HEK293 (cell line): ENCODE data around the gene FADS3.
A peak's percentile ranks its signal among the peaks of the same experiment; 100 is the strongest.

Experiments used
- CTCF ChIA-PET: fragments of 350-600 bp; formaldehyde crosslinking; extraction: SDS; loops from one replicate; lab custom pipeline; 2021; ENCODE audit warnings: antibody characterized with exemption; lab: Yijun Ruan, JAX
- POLR2A ChIA-PET: fragments of 300-600 bp; formaldehyde crosslinking; extraction: SDS; loops from one replicate; lab custom pipeline; 2020; ENCODE audit warnings: antibody characterized with exemption, inconsistent platforms; lab: Yijun Ruan, JAX
- H3K27ac ChIP-seq: fragments of 200-500 bp; sonication (Bioruptor generic); 2 replicates; pipeline ENCODE4 v1.5.1; 2014; ENCODE audit warnings: low read depth, low read length, control low read depth, inconsistent platforms; ENCODE audit errors: extremely low read depth
- H3K36me3 ChIP-seq, 2 experiments: fragments of 200-500 bp in 1 of 2; sonication (Bioruptor generic) in 1 of 2; 1 replicate in 1 of 2; 2 replicates in 1 of 2; pipeline ENCODE4 v1.5.1; 2014 to 2017; ENCODE audit warnings: inconsistent platforms in 2 of 2, low read length in 2 of 2; ENCODE audit not compliant: control insufficient read depth in 2 of 2, insufficient read depth in 1 of 2
- H3K4me1 ChIP-seq: fragments of 200-500 bp; sonication (Bioruptor generic); 2 replicates; pipeline ENCODE4 v1.5.1; 2014; ENCODE audit warnings: mild to moderate bottlenecking, low read length, inconsistent platforms; ENCODE audit not compliant: control insufficient read depth, insufficient read depth
- H3K4me3 ChIP-seq: 2 replicates; pipeline ENCODE4 v1.5.1; 2011; ENCODE audit warnings: low read depth, mild to moderate bottlenecking, control low read depth, low read length, moderate library complexity
- H3K9me3 ChIP-seq: fragments of 200-500 bp; sonication (Bioruptor generic); 2 replicates; pipeline ENCODE4 v1.5.1; 2014; ENCODE audit warnings: low read depth, low read length, inconsistent platforms; ENCODE audit not compliant: control insufficient read depth, insufficient read depth
- AEBP2 ChIP-seq: fragments of 450-650 bp; formaldehyde crosslinking; IDR thresholded peaks from 2 replicates; pipeline ENCODE4 v1.5.1; 2016; ENCODE audit warnings: missing biosample characterization, missing genetic modification characterization, borderline replicate concordance
- INSM2 ChIP-seq: fragments of 450-650 bp; formaldehyde crosslinking; IDR thresholded peaks from 2 replicates; pipeline ENCODE4 v1.5.1; 2016; ENCODE audit warnings: missing biosample characterization, missing genetic modification characterization
- KLF1 ChIP-seq: fragments of 450-650 bp; formaldehyde crosslinking; IDR thresholded peaks from 2 replicates; pipeline ENCODE4 v1.5.1; 2016; ENCODE audit warnings: missing biosample characterization, missing genetic modification characterization
- KLF8 ChIP-seq: fragments of 450-650 bp; formaldehyde crosslinking; IDR thresholded peaks from 2 replicates; pipeline ENCODE4 v1.5.1; 2016; ENCODE audit warnings: missing biosample characterization, missing genetic modification characterization
- MZF1 ChIP-seq: fragments of 450-650 bp; formaldehyde crosslinking; IDR thresholded peaks from 2 replicates; pipeline ENCODE4 v1.5.1; 2017; ENCODE audit warnings: missing biosample characterization, missing genetic modification characterization, borderline replicate concordance
- WT1 ChIP-seq: fragments of 450-650 bp; formaldehyde crosslinking; IDR thresholded peaks from 2 replicates; pipeline ENCODE4 v1.5.1; 2016; ENCODE audit warnings: missing biosample characterization, missing genetic modification characterization
- ZNF138 ChIP-seq: fragments of 450-650 bp; formaldehyde crosslinking; IDR thresholded peaks from 2 replicates; pipeline ENCODE4 v1.5.1; 2016; ENCODE audit warnings: missing biosample characterization, missing genetic modification characterization, borderline replicate concordance
- ZNF354C ChIP-seq: fragments of 450-650 bp; formaldehyde crosslinking; IDR thresholded peaks from 2 replicates; pipeline ENCODE4 v1.5.1; 2016; ENCODE audit warnings: missing biosample characterization, missing genetic modification characterization, low read depth, borderline replicate concordance
- ZNF488 ChIP-seq: fragments of 450-650 bp; formaldehyde crosslinking; IDR thresholded peaks from 2 replicates; pipeline ENCODE4 v1.5.1; 2016; ENCODE audit warnings: missing biosample characterization, missing genetic modification characterization
- ZNF510 ChIP-seq: fragments of 450-650 bp; formaldehyde crosslinking; IDR thresholded peaks from 2 replicates; pipeline ENCODE4 v1.5.1; 2018; ENCODE audit warnings: mild to moderate bottlenecking, missing genetic modification characterization, missing biosample characterization; ENCODE audit not compliant: insufficient replicate concordance
- ZNF521 ChIP-seq: fragments of 450-650 bp; formaldehyde crosslinking; IDR thresholded peaks from 2 replicates; pipeline ENCODE4 v1.5.1; 2017; ENCODE audit warnings: missing biosample characterization, mild to moderate bottlenecking, missing genetic modification characterization
- ZNF585B ChIP-seq: fragments of 450-650 bp; formaldehyde crosslinking; IDR thresholded peaks from 2 replicates; pipeline ENCODE4 v1.5.1; 2016; ENCODE audit warnings: missing biosample characterization, missing genetic modification characterization
- ZNF658 ChIP-seq: fragments of 450-650 bp; formaldehyde crosslinking; IDR thresholded peaks from 2 replicates; pipeline ENCODE4; 2016; ENCODE audit warnings: missing biosample characterization, missing genetic modification characterization
- ZNF837 ChIP-seq: fragments of 450-650 bp; formaldehyde crosslinking; IDR thresholded peaks from 2 replicates; pipeline ENCODE4 v1.5.1; 2016; ENCODE audit warnings: missing biosample characterization, missing genetic modification characterization
- TF ChIP-seq, protein P1 (sequence below): fragments of 450-650 bp; IDR thresholded peaks from 2 replicates; pipeline ENCODE4 v1.5.1; 2018; ENCODE audit warnings: missing biosample characterization, mild to moderate bottlenecking, missing genetic modification characterization

FADS3 gene

GRCh38 chr11:61886643-61887042 is 4.7 kb downstream of the FADS3 start:
- Histone ChIP-seq H3K4me1 (peaks cover 3% of the 10 kb centered on the region), H3K9me3 (no peaks in the 10 kb centered on the region), H3K27ac (no peak overlapping the region), H3K36me3 (no peaks in the 10 kb centered on the region), H3K4me3 (no peak overlapping the region)
- POLR2A ChIA-PET: no interaction called here
- CTCF ChIA-PET: interaction anchor here (0.9 to 1.2 kb wide), 2 partner anchors 16 to 61 kb away, joined by 3 read pairs; no protein-coding TSS in a partner anchor
- TF ChIP-seq ZNF510 (tag by site-specific recombination): no peak
- TF ChIP-seq AEBP2 (tag by site-specific recombination): no peak
- no peak for TF ChIP-seq ZNF521 (tag by site-specific recombination)
- TF ChIP-seq ZNF837 (tag by site-specific recombination): no peak
- TF ChIP-seq KLF8 (tag by site-specific recombination): no peak
- no peak for TF ChIP-seq ZNF138 (tag by site-specific recombination)
- TF ChIP-seq, protein P1, sequence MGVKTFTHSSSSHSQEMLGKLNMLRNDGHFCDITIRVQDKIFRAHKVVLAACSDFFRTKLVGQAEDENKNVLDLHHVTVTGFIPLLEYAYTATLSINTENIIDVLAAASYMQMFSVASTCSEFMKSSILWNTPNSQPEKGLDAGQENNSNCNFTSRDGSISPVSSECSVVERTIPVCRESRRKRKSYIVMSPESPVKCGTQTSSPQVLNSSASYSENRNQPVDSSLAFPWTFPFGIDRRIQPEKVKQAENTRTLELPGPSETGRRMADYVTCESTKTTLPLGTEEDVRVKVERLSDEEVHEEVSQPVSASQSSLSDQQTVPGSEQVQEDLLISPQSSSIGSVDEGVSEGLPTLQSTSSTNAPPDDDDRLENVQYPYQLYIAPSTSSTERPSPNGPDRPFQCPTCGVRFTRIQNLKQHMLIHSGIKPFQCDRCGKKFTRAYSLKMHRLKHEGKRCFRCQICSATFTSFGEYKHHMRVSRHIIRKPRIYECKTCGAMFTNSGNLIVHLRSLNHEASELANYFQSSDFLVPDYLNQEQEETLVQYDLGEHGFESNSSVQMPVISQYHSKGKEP (tag by site-specific recombination): no peak
- no peak for TF ChIP-seq ZNF488 (tag by site-specific recombination)
- TF ChIP-seq INSM2 (tag by site-specific recombination): no peak
- TF ChIP-seq ZNF354C (tag by site-specific recombination): no peak
- TF ChIP-seq, all 188 proteins: peak for 0

- H3K4me3 ChIP-seq: no peak overlapping the region
- CTCF ChIA-PET: interaction anchor here (0.9 to 7.0 kb wide), 4 partner anchors 15 to 196 kb away, joined by 3 to 48 read pairs (median 9); no protein-coding TSS in a partner anchor
- H3K4me1 ChIP-seq: peaks cover 3% of the 10 kb centered on the region
- POLR2A ChIA-PET: no interaction called here
- no peak overlapping the region for H3K27ac ChIP-seq
- no peak for TF ChIP-seq ZNF658 (tag by site-specific recombination)
- TF ChIP-seq, all 188 proteins: peak for 0
- no peaks in the 10 kb centered on the region for H3K9me3 ChIP-seq
- no peaks in the 10 kb centered on the region for H3K36me3 ChIP-seq
Measured at GRCh38 chr11:61885784-61886580, 5.4 kb downstream of the FADS3 start.

DNA sequence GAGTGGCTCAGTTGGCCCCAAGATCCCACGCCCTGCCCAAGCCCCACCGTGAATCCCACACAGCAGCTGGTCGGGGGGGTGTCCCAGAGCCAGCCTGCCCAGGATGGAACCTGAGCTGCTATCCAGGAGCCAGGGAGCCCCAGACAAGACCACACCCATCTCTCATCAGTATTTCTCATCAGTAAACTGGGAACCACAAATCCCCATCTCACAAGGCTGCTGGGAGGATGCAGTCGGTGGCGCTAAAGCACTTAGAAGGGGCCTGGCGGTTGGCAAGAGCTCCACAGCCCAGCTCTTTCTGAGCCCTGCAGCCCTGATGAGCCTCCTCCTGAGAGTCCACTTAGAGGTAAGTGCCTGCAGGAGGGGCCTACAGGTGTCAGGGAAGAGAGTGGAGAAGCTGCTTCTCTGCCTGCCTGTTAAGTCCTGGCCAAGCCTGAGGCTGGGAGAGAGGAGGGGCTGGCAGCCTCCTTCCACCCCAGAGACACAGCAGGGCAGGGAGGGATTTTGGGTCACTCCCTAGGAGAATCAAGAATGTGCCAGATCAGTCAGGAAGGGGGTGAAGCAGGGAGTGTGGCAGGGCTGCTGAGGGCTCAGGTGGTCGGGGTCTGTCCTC is 6.1 kb downstream of the FADS3 start:
- Histone ChIP-seq H3K4me1 (no peaks in the 10 kb centered on the region; the same call in 1 of the 2 replicates), H3K4me3 (no peak overlapping the region), H3K9me3 (no peaks in the 10 kb centered on the region), H3K27ac (no peak overlapping the region), H3K36me3 (no peaks in the 10 kb centered on the region)
- no peak for TF ChIP-seq ZNF585B (tag by site-specific recombination)
- 0 out of 2 replicates have a peak, but pooled peaks have one; percentile 16 for TF ChIP-seq WT1 (tag by site-specific recombination)
- peak; percentile 57; the same call in 1 of the 2 replicates for TF ChIP-seq KLF1 (tag by site-specific recombination)
- peak; percentile 61; the same call in 1 of the 2 replicates for TF ChIP-seq MZF1 (tag by site-specific recombination)
- ChIA-PET CTCF (interaction anchor here (0.7 to 7.0 kb wide), 6 partner anchors 13 to 223 kb away, joined by 3 to 48 read pairs (median 11); no protein-coding TSS in a partner anchor), POLR2A (no interaction called here)
